SK-N-SH treated with all-trans-retinoic acid at 6 μM for 48 hours (cell line): ENCODE measurements around the gene RPA1.

Source experiments
- ATAC-seq: fragments of 200-7000 bp; cut with Tn5 transposase; 3 replicates; pipeline ENCODE4 v1.9.1; 2020; ENCODE audit warnings: mild to moderate bottlenecking, moderate library complexity
- BACH2 ChIP-seq: fragments of 250-450 bp; sonication (Bioruptor Pico); IDR thresholded peaks from 2 replicates; pipeline ENCODE4 v1.9.0; 2021; ENCODE audit warnings: mild to moderate bottlenecking, borderline replicate concordance
- CSDC2 ChIP-seq: fragments of 250-450 bp; sonication (Bioruptor Pico); IDR thresholded peaks from 2 replicates; pipeline ENCODE4 v1.5.0; 2020; ENCODE audit warnings: mild to moderate bottlenecking, moderate library complexity
- ISL1 ChIP-seq: fragments of 250-450 bp; sonication (Bioruptor Pico); IDR thresholded peaks from 2 replicates; pipeline ENCODE4 v2.1.2; 2022; ENCODE audit warnings: mild to moderate bottlenecking, moderate library complexity
- OSR1 ChIP-seq: fragments of 250-450 bp; sonication (Bioruptor Pico); IDR thresholded peaks from 2 replicates; pipeline ENCODE4 v1.8.0; 2022; ENCODE audit warnings: moderate library complexity, mild to moderate bottlenecking, inconsistent platforms
- RARB ChIP-seq: fragments of 250-450 bp; sonication (Bioruptor Pico); IDR thresholded peaks from 2 replicates; pipeline ENCODE4 v1.8.0; 2021; ENCODE audit warnings: mild to moderate bottlenecking, moderate library complexity
- SNAI2 ChIP-seq: fragments of 250-450 bp; sonication (Bioruptor Pico); IDR thresholded peaks from 2 replicates; pipeline ENCODE4 v1.5.0; 2020; ENCODE audit warnings: mild to moderate bottlenecking, moderate library complexity
- TOX ChIP-seq: fragments of 250-450 bp; sonication (Bioruptor Pico); IDR thresholded peaks from 2 replicates; pipeline ENCODE4 v1.8.0; 2021; ENCODE audit warnings: mild to moderate bottlenecking, moderate library complexity, borderline replicate concordance
- ZC3H10 ChIP-seq: fragments of 250-450 bp; sonication (Bioruptor Pico); IDR thresholded peaks from 2 replicates; pipeline ENCODE4 v1.5.1; 2021; ENCODE audit warnings: mild to moderate bottlenecking, moderate library complexity
- ZFP3 ChIP-seq: fragments of 250-450 bp; sonication (Bioruptor Pico); IDR thresholded peaks from 2 replicates; pipeline ENCODE4 v1.5.0; 2020; ENCODE audit warnings: mild to moderate bottlenecking, moderate library complexity
- ZFP30 ChIP-seq: fragments of 450-650 bp; formaldehyde crosslinking; IDR thresholded peaks from 2 replicates; pipeline ENCODE4 v1.5.0; 2022; ENCODE audit warnings: mild to moderate bottlenecking, moderate library complexity
- ZNF565 ChIP-seq: fragments of 450-650 bp; formaldehyde crosslinking; conservative IDR thresholded peaks from 2 replicates; pipeline ENCODE4 v1.5.0; 2020; ENCODE audit warnings: low read depth, mild to moderate bottlenecking, moderate library complexity
- ZNF70 ChIP-seq: fragments of 450-650 bp; formaldehyde crosslinking; IDR thresholded peaks from 2 replicates; pipeline ENCODE4 v1.5.0; 2020; ENCODE audit warnings: mild to moderate bottlenecking, moderate library complexity
- ZNF8 ChIP-seq: fragments of 450-650 bp; formaldehyde crosslinking; IDR thresholded peaks from 2 replicates; pipeline ENCODE4 v1.5.0; 2020; ENCODE audit warnings: mild to moderate bottlenecking, moderate library complexity
- TF ChIP-seq, protein P1 (sequence below): fragments of 250-450 bp; sonication (Bioruptor Pico); IDR thresholded peaks from 2 replicates; pipeline ENCODE4 v1.8.0; 2021; ENCODE audit warnings: low read depth, mild to moderate bottlenecking, moderate library complexity, borderline replicate concordance
- TF ChIP-seq, protein P2 (sequence below): fragments of 250-450 bp; sonication (Bioruptor Pico); IDR thresholded peaks from 2 replicates; pipeline ENCODE4 v1.5.0; 2020; ENCODE audit warnings: mild to moderate bottlenecking, moderate library complexity
- TF ChIP-seq, protein P3 (sequence below): fragments of 250-450 bp; sonication (Bioruptor Pico); IDR thresholded peaks from 2 replicates; pipeline ENCODE4 v1.8.0; 2020; ENCODE audit warnings: mild to moderate bottlenecking, moderate library complexity, borderline replicate concordance

The RPA1 gene

DNA sequence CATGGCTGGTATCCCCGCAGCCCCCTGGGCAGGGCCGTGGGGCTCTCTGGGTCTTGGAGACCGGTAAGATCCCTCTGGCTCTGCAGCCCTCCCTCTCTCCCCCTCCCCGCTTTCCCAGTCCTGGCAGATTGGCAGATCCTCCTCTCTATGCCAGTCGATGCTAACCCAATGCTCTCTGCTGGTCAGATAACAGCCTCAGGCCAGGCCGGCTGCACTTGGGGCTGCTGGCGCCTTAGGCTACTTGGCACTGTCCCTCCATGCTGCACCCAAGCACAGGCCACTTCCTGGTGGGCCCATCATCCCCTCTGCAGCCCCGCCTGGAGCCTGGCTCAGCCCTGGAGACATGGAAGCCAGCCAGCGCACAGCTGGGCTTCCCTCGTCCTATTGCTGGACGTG, 113.6 kb downstream of the RPA1 start:
- TF ChIP-seq TOX = no peak
- ATAC-seq = no peak

DNA sequence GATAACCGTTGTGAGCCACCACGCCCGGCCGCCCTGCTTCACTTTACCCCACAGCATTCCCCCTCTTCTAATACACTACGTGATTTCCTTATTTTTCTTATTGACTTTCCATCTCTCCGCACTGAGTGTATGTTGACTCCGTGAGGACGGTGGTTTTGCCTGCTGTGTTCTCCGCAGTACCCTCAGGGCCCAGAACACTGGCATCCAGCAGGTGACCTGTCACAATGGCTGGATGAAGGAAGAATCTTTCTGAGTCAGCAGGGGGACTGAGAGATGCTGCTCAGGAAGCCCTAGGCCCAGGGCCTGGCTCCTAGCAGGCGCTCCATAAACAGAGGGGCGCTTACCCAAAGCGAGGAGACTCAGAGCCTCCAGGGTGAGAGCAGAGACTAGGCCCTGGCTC, 115.8 kb downstream of the RPA1 start:
- no peak for TF ChIP-seq RARB (CRISPR knock-in tag)
- no peak for TF ChIP-seq ZNF565 (CRISPR knock-in tag)
- no peak for TF ChIP-seq ZFP30 (CRISPR knock-in tag)
- no peak for TF ChIP-seq BACH2 (CRISPR knock-in tag)
- TF ChIP-seq ZNF70 (CRISPR knock-in tag) = no peak
- TF ChIP-seq ISL1 (CRISPR knock-in tag) = no peak
- TF ChIP-seq, protein P1, sequence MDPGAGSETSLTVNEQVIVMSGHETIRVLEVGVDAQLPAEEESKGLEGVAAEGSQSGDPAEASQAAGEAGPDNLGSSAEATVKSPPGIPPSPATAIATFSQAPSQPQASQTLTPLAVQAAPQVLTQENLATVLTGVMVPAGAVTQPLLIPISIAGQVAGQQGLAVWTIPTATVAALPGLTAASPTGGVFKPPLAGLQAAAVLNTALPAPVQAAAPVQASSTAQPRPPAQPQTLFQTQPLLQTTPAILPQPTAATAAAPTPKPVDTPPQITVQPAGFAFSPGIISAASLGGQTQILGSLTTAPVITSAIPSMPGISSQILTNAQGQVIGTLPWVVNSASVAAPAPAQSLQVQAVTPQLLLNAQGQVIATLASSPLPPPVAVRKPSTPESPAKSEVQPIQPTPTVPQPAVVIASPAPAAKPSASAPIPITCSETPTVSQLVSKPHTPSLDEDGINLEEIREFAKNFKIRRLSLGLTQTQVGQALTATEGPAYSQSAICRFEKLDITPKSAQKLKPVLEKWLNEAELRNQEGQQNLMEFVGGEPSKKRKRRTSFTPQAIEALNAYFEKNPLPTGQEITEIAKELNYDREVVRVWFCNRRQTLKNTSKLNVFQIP (CRISPR knock-in tag) = no peak
- TF ChIP-seq ZFP3 (CRISPR knock-in tag) = no peak
- no peak for TF ChIP-seq SNAI2 (CRISPR knock-in tag)
- TF ChIP-seq, all 23 proteins: peak for 0
- ATAC-seq = no peak

DNA sequence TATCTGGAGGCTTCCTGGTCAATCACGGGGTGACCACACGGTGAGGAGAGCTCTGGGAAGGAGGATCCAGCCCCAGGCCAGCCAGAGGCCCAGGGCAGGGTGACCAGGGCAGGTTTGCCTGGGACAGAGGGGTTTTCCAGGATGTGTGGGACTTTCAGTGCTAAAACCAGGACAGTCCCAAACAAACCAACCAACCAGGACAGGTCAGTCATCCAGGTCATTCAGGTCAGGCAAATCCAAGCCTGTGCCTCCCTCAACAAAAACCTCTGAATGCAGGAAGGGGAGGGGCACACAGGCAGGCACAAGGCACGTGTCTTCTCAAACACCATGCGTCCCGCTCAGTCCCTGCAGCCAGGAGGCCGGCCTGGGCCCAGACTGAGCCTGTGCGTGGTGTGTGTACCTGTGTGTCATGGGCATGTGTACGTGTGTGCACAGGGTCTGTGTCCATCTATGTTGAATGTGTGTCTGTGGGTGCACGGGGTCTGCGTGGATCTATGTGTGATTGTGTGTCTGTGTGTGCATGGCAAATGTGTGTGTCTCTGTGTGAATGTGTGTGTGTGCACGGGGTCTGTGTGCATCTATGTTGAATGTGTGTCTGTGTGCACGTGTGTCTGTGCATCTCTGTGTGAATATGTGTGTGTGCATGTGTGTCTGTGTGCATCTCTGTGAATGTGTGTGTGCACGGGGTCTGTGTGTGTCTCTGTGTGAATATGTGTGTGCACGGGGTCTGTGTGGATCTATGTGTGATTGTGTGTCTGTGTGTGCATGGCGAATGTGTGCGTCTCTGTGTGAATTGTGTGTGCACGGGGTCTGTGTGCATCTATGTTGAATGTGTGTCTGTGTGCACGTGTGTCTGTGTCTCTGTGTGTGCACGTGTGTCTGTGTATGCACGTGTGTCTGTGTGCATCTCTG, 116.5 kb downstream of the RPA1 start:
- ATAC-seq = no peak
- no peak for TF ChIP-seq OSR1 (CRISPR knock-in tag)
- TF ChIP-seq ZNF70 (CRISPR knock-in tag) = no peak
- no peak for TF ChIP-seq ZFP3 (CRISPR knock-in tag)
- no peak for TF ChIP-seq CSDC2 (CRISPR knock-in tag)
- TF ChIP-seq ISL1 (CRISPR knock-in tag) = no peak
- TF ChIP-seq, all 23 proteins: peak for 0

DNA sequence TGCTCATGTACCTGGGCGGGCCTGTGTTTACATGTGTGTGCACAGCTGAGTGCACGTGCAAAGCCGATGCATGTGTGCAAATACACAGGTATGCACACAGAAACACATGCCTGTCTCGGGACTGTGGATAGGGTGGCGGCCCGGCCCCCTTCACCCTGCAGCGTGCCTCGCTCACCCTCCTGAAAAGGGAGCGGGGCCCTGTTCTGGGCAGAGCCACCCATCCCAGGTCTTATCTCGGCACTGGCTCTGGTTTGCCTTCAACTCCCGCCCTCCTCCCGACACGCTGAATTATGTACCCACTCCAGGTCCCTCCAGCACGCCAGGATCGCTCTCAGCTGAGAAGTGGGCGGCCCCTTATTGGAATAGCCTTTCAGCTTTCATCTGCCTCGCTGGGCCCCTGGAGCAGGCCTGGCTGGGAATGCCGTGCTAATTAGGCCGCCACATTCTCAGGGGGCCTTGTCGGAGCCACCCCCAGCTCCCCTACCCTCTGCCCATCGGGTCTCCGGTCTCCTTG, 117.5 kb downstream of the RPA1 start:
- ATAC-seq = no peak; the same call in 2 of the 3 replicates

More for the DNA sequence above, 117.5 kb downstream of the RPA1 start:
- no peak for TF ChIP-seq ISL1 (CRISPR knock-in tag)
- no peak for TF ChIP-seq ZNF8 (CRISPR knock-in tag)
- no peak for TF ChIP-seq SNAI2 (CRISPR knock-in tag)
- TF ChIP-seq ZC3H10 (CRISPR knock-in tag) = no peak
- TF ChIP-seq, protein P2, sequence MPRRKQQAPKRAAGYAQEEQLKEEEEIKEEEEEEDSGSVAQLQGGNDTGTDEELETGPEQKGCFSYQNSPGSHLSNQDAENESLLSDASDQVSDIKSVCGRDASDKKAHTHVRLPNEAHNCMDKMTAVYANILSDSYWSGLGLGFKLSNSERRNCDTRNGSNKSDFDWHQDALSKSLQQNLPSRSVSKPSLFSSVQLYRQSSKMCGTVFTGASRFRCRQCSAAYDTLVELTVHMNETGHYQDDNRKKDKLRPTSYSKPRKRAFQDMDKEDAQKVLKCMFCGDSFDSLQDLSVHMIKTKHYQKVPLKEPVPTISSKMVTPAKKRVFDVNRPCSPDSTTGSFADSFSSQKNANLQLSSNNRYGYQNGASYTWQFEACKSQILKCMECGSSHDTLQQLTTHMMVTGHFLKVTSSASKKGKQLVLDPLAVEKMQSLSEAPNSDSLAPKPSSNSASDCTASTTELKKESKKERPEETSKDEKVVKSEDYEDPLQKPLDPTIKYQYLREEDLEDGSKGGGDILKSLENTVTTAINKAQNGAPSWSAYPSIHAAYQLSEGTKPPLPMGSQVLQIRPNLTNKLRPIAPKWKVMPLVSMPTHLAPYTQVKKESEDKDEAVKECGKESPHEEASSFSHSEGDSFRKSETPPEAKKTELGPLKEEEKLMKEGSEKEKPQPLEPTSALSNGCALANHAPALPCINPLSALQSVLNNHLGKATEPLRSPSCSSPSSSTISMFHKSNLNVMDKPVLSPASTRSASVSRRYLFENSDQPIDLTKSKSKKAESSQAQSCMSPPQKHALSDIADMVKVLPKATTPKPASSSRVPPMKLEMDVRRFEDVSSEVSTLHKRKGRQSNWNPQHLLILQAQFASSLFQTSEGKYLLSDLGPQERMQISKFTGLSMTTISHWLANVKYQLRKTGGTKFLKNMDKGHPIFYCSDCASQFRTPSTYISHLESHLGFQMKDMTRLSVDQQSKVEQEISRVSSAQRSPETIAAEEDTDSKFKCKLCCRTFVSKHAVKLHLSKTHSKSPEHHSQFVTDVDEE (CRISPR knock-in tag) = no peak
- TF ChIP-seq, protein P3, sequence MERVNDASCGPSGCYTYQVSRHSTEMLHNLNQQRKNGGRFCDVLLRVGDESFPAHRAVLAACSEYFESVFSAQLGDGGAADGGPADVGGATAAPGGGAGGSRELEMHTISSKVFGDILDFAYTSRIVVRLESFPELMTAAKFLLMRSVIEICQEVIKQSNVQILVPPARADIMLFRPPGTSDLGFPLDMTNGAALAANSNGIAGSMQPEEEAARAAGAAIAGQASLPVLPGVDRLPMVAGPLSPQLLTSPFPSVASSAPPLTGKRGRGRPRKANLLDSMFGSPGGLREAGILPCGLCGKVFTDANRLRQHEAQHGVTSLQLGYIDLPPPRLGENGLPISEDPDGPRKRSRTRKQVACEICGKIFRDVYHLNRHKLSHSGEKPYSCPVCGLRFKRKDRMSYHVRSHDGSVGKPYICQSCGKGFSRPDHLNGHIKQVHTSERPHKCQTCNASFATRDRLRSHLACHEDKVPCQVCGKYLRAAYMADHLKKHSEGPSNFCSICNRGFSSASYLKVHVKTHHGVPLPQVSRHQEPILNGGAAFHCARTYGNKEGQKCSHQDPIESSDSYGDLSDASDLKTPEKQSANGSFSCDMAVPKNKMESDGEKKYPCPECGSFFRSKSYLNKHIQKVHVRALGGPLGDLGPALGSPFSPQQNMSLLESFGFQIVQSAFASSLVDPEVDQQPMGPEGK (CRISPR knock-in tag) = no peak
- no peak for TF ChIP-seq TOX
- no peak for TF ChIP-seq ZNF565 (CRISPR knock-in tag)
- TF ChIP-seq, protein P1 (CRISPR knock-in tag) = no peak
